NCI-H748 treated with DMSO at 0.1 percent for 48 hours (cell line): ENCODE results near the gene F5.

Experiments
- DNase-seq: peaks from one replicate; lab custom pipeline; 2025; lab: John Stamatoyannopoulos, UW

The F5 gene

DNA sequence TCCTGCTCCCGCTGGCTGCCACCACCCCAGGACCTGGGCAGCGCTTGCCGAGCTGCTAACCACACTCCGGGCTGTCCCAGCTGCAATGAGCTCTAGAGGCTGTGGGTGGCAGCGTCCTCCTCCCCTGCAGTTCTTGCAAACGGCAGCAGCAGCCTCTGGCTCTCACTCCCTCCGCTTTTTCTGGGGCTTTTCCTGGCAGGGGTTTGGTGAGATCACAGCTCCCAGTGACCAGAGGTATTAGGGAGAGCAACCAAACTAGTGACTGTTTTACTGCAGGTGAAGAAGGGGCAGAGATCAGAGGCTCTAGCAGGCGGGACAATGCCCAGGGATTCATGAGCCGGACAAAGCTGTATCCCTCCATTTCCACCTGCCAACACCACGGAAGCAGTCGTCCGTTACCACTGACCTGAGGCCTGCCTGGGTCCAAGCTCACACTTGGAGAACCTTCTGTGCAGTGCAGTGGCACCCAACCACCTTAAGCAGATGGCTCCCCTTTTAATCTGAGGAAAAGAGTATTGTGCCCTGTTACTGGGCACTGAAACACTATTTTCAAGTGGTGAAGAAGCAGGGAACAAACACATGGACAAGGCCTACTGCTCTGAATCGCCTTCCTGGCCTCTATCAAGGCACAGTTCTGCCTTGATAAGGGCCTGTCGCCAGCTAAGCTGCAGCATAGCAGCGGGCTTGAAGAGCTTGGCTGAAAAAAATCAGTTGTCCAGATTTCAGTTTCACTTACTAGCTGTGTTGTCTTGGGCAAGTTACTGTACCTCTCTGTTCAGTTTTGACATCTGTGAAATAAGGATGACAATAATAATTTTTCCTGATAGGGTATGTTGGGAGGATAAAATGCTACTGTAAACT is at the start of gene F5:
TSS of gene F5 (minus strand) at position 87 of the 861 bp plus-strand sequence. CDS start 95 bp downstream, outside the sequence.
- no peak for DNase-seq

DNA sequence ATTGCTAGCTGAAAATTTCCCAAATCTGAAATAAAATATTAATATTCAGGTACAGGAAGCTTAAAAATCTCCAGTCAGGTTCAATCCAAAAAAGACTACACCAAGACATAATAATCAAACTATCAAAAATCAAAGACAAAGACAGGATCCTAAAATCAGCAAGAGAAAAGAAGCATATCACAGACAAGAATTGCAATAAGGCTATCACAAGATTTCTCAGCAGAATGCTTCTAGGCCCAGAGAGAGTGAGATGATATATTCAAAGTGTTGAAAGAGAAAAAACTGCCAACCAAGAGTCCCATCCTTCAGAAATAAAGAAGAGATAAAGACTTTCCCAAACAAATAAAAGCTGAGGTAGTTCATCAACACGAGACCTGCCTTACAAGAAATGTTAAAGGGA is 48.6 kb upstream of the F5 start:
- no peak for DNase-seq

DNA sequence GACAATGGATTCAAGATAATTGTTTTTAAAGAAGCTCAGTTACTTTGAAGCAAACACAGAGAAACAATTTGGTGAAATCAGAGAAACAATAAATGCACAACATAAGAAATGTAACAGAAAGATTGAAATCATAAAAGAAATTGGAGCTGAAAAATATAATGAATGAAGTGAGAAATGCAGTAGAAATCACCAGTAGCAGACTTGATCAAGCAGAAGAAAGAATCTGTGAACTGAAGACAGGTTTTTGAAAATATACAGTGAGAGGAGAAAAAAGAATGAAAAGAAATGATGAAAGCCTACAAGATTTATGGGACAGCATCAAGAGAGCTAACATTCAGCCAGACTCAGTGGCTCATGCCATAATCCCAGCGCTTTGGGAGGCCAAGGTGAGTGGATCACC is 47.9 kb upstream of the F5 start:
- no peak for DNase-seq

DNA sequence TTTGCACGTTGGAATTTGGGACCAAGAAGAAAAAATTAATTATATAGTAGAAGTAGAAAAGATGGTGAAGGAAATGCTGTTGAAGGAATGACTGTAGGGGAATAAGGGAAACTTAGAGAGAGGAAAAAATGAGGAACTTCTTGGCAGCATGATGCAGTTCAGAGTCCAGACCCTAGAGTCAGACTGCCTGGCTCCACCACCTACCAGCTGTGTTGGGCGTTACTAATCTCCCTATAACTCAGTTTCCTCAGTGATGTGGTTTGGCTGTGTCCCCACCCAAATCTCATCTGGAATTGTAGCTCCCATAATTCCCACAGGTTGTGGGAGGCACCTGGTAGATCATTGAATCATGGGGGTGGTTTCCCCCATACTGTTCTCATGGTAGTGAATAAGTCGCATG is 45.0 kb upstream of the F5 start:
- DNase-seq = no peak

DNA sequence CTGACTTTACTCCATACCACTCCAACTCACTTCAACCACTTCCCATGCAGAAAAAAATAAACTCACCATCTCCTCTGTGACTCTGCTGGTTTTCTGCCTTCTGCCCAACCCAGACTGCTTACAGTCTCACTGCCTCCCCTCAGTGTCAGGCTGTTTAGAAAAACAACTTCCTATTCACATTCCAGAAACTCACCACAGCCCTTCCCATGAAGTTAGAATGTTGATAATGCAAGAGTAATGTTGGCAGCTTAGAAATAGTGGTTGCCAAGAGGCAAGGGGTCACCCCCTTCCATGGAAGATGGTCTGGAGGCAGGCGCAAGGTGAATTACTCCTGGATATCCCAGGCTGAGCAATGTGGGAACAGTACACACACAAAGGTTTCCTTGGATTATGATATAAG is 43.7 kb upstream of the F5 start, which contains the start of gene SELP:
TSS of gene SELP (minus strand) at position 119 of the 400 bp plus-strand sequence. CDS start at position 69, 50 bp downstream.
- no peak for DNase-seq

DNA sequence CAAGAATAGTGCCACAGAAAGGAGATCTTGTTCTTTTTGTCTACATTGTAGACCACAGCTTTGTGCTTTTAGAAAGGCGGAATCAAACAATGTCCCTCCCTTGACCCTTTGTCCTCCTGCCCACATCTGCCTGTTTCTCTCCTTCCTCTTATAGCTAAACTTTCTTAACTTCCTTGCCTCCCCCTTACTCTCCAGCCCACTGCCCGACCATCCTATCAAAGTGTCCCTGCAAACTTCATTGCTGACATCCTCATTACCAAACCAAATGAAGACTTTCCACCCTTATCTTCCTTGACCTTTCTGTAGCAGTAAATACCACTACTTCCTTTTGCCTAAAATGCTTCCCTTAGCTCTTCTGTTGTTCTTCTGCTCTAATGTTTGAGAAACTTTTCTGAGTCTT is 38.6 kb upstream of the F5 start:
- DNase-seq = no peak

DNA sequence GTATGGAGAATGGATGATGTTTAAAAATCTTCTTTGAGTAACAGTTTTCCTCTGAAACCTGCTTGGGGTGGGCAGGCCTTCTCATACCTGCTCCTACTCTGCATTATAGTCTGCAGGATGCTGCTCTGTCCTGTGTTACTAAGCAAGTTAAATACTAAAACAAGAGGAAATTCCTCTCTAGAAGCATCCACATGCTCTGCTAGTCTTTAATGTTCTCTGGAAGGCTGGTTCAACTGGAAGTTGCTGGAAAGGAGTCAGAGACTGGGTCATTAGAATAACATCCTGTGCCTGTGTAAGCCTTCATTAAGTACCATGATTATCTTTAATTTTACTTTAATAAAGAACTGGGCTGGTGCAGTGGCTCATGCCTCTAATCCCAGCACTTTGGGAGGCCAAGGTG is 37.8 kb upstream of the F5 start:
- no peak for DNase-seq

DNA sequence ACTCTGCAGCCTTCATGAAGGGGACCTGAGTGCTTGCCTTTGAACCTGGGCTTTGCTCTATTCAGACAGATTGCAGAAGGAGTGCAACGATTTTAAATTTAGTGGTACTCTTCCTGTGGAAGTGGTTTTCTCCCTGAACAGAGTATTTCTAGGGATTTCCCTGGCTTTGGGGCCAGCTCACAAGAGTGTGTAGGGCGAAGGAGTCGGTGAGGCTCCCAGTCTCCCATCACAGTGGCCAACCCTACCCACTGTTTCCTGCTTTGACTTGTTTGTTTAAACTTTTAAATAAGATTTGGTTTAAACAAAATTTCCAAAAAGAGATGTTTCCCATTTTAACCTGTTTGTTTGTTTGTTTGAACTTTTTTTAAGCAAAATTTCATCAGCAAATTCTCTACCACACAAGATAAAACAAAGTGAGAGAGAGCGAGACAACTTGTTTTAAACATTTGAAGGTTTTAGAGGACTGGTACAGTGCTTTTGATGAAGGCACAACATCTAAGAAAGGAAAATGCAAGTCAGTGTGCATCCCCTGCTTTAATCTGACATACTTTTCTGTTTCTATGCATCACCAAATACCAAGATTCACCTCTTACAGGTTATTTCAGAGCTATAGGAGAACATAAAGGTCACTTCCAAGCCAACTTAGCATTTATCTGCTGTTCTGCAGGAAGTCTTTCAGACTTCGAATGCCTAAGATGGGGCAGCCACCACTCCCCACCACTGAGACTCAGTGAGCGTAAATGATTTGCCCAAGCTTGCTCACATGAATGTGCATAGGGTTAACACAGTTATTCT is 37.0 kb upstream of the F5 start:
- DNase-seq = no peak

DNA sequence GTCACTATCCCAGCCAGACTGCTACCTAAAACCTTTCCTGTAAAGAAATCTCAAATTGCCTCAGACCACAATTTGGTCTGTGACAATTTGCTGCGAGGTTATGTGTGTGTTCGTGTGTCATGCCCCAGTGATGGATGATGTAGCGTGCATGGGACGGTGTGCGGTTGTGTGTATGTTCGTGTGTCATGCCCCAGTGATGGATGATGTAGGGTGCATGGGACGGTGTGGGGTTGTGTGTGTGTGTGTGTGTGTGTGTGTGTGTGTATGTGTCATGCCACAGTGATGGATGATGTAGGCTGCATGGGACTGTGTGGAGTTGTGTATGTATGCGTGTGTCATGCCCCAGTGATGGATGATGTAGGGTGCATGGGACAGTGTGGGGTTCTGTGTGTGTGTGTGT is 34.3 kb upstream of the F5 start:
- no peak for DNase-seq

DNA sequence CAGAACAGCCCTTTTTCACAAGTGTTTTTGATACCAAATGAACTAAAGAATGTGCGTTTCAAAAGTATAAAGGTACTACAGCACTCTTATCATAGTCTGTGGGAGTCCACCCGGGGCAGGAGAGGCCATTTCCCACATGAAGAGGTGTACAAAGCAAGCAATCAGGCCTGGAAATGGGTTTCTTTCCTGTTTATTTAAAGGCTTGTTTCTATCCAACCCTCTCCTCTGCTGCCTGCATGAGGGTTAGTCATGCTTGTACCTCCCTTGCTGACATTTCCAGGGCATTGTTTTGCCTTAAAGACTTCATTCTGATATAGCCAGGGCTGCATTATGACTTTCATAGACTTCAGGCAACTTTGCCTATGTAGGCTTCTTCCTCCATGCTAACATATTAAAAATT is 32.1 kb upstream of the F5 start:
- no peak for DNase-seq

DNA sequence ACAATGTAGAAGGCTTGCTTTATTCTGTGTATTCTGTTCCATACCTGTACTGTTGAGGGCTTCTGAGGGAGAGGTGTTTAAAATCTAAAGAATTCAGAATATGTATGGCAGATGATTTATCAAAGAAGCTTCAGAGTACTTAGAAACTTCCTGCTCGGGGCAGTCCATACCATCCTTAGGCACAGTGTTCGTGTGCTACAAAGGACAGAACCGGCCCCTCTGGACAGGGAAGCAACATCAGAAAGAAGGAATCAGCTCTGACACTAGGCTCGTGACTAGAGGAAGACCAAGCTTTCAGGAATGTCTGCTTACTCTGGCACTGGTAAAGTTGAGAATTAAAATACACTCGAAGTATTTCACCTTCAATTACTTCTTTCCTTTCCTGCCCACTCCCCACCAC is 29.5 kb upstream of the F5 start:
- no peak for DNase-seq

DNA sequence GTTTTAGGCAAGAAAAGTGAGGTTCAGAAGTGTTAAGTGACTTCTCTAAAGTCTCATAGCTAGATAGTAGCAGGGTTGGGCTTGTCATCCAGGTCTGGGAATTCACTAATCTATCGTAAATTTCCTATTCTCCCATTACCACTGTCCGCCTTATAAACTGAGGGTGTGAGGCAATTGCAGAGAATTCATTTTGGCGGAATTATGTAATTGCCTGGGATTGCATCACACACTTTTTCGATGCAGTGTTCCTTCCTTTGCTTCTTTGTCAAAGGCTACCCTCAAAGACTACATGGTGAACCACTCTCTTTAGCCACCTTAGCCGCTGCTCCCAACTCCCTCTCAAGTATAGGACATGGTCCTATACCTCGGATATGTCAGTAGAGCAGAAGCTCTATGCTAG is 24.6 kb upstream of the F5 start:
- no peak for DNase-seq

DNA sequence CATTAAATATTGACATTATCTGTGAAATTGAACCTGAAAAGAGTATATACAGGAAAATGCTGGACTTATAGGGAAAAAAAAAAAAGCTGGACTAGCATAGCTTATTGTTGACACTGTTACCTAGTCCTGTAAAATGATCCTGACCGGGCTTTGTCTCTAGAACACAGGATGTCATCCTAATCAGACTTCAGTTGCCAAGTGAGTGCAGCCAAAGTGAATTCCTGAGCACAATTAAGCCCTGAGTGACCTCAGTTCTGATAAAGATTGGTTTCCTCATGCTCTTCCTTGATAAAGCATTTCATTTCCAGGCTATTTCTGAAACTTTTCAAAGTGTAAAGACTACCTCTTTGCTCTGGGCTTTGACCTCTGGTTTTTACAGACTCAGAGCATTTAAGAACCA is 23.8 kb upstream of the F5 start:
- no peak for DNase-seq

DNA sequence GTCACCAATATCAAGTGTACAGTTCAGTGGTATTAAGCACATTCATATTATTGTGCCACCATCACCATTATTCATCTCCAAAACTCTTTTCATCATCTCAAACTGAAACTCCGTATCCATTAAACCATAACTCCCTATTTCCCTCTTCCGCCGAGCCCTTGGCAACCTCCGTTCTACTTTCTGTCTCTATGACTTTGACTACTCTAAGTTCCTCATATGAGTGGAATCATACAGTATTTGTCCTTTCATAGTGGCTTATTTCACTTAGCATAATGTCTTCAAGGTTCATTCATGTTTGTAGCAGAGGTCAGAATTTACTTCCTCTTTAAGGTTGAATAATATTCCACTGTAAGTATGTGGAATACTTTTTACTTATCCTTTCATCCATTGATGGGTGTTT is 21.9 kb upstream of the F5 start:
- DNase-seq = no peak

DNA sequence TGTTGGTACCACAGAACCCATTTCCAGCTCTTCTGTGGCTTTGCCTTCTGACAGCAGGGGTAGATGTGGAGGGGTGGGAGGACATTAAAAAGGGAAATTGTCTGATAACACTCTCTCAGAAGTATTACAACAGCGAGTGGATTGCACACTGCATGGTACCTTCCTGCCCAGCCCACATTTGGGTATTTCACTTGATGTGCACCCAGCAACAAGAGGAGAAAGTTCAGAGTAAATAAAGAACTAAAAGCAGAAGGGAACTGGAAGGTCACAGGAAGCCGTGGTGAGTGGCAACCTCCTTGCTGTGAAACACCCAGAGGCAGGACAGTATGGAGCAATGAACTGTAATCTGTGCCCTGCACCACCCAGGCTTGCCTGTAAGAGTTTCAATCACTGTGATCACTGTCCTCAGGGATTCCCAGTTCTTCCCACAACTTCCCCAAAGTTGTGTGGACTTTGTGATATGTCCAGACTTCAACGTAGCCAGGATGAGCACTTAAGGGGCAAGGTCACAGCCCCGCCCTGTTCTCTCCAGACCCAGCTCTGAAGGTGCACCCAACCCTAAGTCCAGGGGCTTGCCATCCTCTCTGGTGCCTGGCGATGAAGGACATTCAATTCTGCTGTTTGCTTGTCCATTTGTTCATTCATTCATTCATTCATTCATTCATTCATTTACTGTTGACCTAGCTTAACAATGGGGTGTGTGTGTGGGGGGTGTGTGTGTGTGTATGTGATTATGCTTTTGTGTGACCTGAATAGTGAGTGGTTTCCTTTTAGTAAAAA is 18.7 kb upstream of the F5 start:
- no peak for DNase-seq

DNA sequence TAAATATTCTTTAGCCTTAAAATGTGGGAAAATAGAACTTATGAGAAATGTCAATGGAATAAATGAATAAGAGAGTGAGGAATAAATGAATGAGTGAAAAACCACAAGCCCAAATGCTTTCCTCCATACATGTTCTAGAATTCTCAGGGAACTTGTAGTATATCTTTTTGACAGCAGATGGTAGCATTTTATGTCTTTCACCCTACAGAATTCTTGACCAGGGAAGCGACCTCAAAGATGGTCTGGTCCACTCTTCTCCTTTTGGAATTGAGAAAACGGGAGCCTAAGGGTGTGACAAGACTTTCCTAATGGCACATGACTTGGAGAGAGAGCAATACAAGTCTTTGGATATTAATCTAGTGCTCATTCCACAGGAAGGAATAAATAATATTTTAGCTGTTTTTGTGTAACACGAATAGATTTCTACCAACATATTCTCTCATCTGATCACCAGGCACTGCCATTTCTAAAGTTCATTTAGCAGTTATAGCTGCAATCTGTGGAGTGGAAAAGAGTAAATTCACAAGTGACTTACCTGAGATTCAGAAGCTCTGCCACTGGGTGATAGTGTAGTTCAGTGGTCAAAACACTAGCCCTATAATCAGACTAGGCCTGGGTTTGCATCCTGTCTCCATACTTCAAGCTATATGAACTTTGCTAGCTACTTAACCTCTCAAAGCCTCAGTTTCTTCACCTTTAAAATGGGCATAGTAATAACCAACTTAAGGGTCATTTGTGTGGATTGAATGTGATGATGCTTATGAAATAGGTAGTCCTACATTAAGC is 15.0 kb upstream of the F5 start:
- no peak for DNase-seq

DNA sequence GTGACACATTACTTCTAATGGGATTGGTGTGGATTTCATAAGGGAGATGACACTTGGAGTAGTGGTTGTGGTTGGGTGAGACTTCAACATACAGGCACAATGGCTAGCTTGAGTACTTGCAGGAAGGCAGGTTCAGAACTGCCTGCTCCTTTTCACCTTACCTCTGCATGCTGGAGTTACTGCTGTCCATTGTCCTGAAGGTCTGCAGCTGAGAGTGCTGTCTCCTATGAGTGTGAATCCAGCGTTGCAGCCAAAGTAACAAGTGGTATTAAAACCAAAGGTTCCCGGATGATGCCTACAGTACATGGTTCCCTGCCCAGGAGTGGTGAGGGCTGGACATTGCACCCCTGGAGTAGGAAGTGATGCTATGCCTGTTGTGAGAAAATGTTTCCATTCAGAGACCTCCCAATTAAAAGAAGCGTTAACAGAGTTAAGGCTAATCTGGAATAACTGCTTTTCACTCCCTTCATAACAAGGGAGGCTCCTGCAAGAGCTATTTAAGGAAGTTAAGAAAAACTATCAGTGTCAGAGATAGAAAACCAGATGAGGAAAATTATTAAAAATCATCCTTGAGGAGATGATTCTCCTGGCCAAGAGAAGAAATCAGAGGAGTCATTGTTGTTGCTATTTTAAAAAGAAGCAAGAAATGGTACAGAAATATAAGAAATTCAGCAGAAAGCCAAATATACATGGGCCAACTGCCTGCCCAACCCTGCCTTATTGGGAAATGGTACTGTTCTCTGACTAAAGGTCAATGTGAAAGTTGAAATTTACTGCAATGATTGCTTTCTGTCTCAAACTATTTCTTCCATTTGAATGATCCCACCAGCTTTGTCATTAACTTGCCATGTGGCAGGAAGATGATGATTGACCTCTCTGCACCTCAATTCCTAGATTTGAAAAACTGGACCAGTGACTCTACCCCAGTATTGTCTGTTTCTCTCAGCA is 9.8 kb upstream of the F5 start:
- no peak for DNase-seq

DNA sequence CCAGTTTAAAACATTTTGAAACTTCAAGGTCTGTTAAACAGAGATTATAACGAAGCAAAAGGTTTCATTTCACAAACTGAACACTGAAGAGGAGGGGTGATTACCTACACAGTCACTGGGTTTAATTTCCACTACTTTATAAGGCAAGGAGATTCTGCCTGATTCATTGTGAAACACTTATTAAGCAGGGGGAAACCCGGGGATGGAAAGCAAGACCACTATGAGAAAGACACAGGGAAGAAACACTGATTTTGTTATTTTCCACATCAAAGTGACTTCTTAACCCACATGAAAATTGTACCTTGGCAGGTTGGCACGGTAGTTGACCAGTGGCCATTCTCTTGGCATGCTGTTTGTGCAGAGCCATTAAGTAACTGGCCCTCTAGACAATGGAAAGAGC is 8.1 kb upstream of the F5 start:
- DNase-seq = no peak

DNA sequence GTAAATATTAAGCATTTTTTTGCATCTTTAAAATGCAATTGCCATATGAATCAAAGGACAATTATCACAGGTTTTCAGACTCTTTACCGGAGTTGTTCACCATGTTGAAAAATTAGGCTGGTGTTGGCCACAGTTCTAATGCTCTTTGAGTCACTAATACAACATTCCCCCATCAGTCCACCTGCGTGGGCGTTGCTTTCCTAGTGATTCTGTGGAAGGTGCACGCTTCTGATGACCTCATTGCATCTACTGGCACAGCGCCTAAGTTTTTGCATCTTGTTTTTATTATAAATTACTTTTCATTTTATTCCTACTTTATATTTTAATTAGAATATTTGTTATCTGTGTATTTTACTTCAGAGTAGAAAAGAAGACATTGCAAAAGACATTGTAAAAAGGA is 4.7 kb upstream of the F5 start:
- DNase-seq = no peak

DNA sequence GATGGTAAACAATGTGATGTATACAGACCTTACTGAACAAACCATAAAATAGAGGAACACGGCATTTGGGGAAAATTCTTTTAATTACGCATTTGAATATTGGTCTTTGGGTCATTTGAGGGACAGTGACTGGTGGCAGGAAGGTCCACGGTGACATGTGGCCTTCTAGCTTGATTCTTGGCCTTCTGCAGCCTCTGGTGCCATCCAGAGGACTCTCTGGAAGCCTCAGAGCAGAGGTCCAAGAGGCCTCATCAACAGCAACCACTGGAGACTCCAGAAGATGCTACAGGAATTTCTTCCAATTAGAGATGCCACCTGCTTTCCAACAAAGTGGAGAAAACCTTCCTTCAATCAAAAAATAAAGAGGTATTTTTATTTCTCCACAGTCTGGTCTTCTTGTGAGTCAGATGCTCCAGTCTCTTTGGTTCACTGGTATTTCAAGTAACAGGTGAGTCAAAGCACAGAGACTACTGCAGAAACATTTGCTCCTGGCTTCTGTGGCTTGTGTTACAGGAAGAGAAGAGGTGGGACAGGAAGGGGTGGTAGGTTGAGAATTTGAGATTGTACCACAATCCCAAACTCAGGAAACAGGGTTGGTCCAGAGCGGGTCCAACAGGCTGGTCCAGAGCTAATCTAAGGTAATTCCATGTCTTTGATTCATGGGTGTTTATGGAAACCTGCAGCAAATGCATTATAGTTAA is 2.7 kb upstream of the F5 start:
- no peak for DNase-seq
